Activated gamma-delta T cell treated with Interleukin-2 at 50 U/mL for 16 hours (primary cell): ENCODE measurements around the gene TRAF3IP1.
A peak's percentile ranks its signal among the peaks of the same experiment; 100 is the strongest.
"Not testable (repeated sequence)": the region's sequence is repeated elsewhere in the genome, so short reads cannot be mapped to it uniquely, and the experiment has no call there.

Source experiments
- DNase-seq: peaks from one replicate; pipeline ENCODE4 v3.0.0-alpha.2; 2020

The TRAF3IP1 gene

GRCh38 chr2:238344035-238344434 is 23.7 kb downstream of the TRAF3IP1 start:
- DNase-seq: no peak

GRCh38 chr2:238344517-238344916 is 24.2 kb downstream of the TRAF3IP1 start:
- DNase-seq: no peak

GRCh38 chr2:238345297-238345968 is 25.1 kb downstream of the TRAF3IP1 start:
- no peak for DNase-seq

- no peak for DNase-seq
These were observed 26.2 kb downstream of the TRAF3IP1 start for GRCh38 chr2:238346544-238346943.

GRCh38 chr2:238350150-238350897 is 30.0 kb downstream of the TRAF3IP1 start:
- DNase-seq: no peak

GRCh38 chr2:238351315-238351714 is 31.0 kb downstream of the TRAF3IP1 start:
- DNase-seq: no peak

- DNase-seq: no peak
These were observed 32.0 kb downstream of the TRAF3IP1 start for GRCh38 chr2:238352361-238352760.

GRCh38 chr2:238358769-238359168 is 38.5 kb downstream of the TRAF3IP1 start:
- no peak for DNase-seq

- DNase-seq: no peak
These were observed 39.1 kb downstream of the TRAF3IP1 start for GRCh38 chr2:238359403-238359802.

GRCh38 chr2:238361877-238362276 is 41.6 kb downstream of the TRAF3IP1 start:
- DNase-seq: no peak

GRCh38 chr2:238362626-238363025 is 42.3 kb downstream of the TRAF3IP1 start:
- DNase-seq: no peak

GRCh38 chr2:238369591-238370040 is 49.3 kb downstream of the TRAF3IP1 start:
- no peak for DNase-seq

GRCh38 chr2:238370094-238370822 is 49.9 kb downstream of the TRAF3IP1 start:
- no peak for DNase-seq

- peak; percentile 59 for DNase-seq
These were observed 50.6 kb downstream of the TRAF3IP1 start for GRCh38 chr2:238370823-238371372.

- DNase-seq: not testable (repeated sequence)
These were observed 52.0 kb downstream of the TRAF3IP1 start for GRCh38 chr2:238372277-238372676.

GRCh38 chr2:238376884-238377391 is 56.6 kb downstream of the TRAF3IP1 start:
- no peak for DNase-seq

- no peak for DNase-seq
These were observed 58.1 kb downstream of the TRAF3IP1 start for GRCh38 chr2:238378230-238379095.

GRCh38 chr2:238379096-238379810 is 58.9 kb downstream of the TRAF3IP1 start:
- peak; percentile 17 for DNase-seq

GRCh38 chr2:238380336-238380735 is 60.0 kb downstream of the TRAF3IP1 start:
- no peak for DNase-seq

GRCh38 chr2:238380785-238381184 is 60.5 kb downstream of the TRAF3IP1 start:
- no peak for DNase-seq

- DNase-seq: no peak
These were observed 61.2 kb downstream of the TRAF3IP1 start for GRCh38 chr2:238381341-238382115.
